B cell (primary cell): ENCODE results near the gene SOX8. TPM values are rescaled to one million over a fixed set of nuclear protein-coding genes. Genes with fewer than 3 reads are reported as not detected.

Experiments
- ATAC-seq: fragments of 200-7000 bp; cut with Tn5 transposase; one replicate; pipeline ENCODE4 v1.10.0; 2021; ENCODE audit warnings: low read depth, mild to moderate bottlenecking, moderate number of reproducible peaks, moderate library complexity
- CTCF ChIA-PET: fragments of 350-600 bp; sonication (Branson Sonifier 250); formaldehyde crosslinking; loops from one replicate; lab custom pipeline; 2021; ENCODE audit warnings: antibody characterized with exemption, inconsistent platforms; lab: Charles Lee
- POLR2A ChIA-PET: fragments of 350-600 bp; sonication (Branson Sonifier 250); formaldehyde crosslinking; loops from one replicate; lab custom pipeline; 2021; ENCODE audit warnings: antibody characterized with exemption; lab: Charles Lee
- DNase-seq: peaks from one replicate; pipeline ENCODE4 v3.0.0; 2013
- H2AFZ ChIP-seq: 2 replicates; pipeline ENCODE4 v1.6.1; 2012; ENCODE audit warnings: mild to moderate bottlenecking, low read depth, low read length; ENCODE audit not compliant: insufficient read depth, poor library complexity, severe bottlenecking
- H3K27ac ChIP-seq, 2 donors: 1 replicate in 1 of 2; 2 replicates in 1 of 2; pipeline ENCODE4 v1.5.1; 2012 to 2013; ENCODE audit warnings: low read length in 2 of 2, mild to moderate bottlenecking in 2 of 2, moderate library complexity in 1 of 2
- H3K27me3 ChIP-seq, 4 experiments: fragments of 200-600 bp in 1 of 4; sonication (generic) in 1 of 4; replicated peaks in 1 of 4; 1 replicate in 2 of 4; 2 replicates in 2 of 4; pipeline versions ENCODE4 v1.6.1 to v1.7.0; 2013 to 2016; ENCODE audit warnings: low read length in 3 of 4, mild to moderate bottlenecking in 2 of 4, mixed read lengths in 1 of 4, moderate library complexity in 1 of 4; ENCODE audit not compliant: insufficient read depth in 4 of 4, control insufficient read depth in 3 of 4; ENCODE audit errors: control extremely low read depth in 1 of 4
- H3K36me3 ChIP-seq, 2 experiments: replicated peaks in 1 of 2; 1 replicate in 1 of 2; 2 replicates in 1 of 2; pipeline versions ENCODE4 v1.6.1 to v1.7.1; 2013; ENCODE audit warnings: low read length in 1 of 2; ENCODE audit not compliant: insufficient read depth in 2 of 2, control insufficient read depth in 1 of 2; ENCODE audit errors: control extremely low read depth in 1 of 2, extremely low read depth in 1 of 2
- H3K4me1 ChIP-seq, 2 donors: fragments of 200-600 bp in 1 of 2; sonication (generic) in 1 of 2; 1 replicate in 1 of 2; 2 replicates in 1 of 2; pipeline versions ENCODE4 v1.5.1 to v1.6.1; 2013 to 2017; ENCODE audit warnings: low read length in 2 of 2; ENCODE audit not compliant: control insufficient read depth in 2 of 2, insufficient read depth in 2 of 2
- H3K4me2 ChIP-seq: replicated peaks from 2 replicates; pipeline ENCODE3; 2012; ENCODE audit warnings: mild to moderate bottlenecking, low read depth, low read length; ENCODE audit not compliant: poor library complexity, severe bottlenecking
- H3K4me3 ChIP-seq, 5 experiments: fragments of 200-600 bp in 1 of 5; sonication (generic) in 1 of 5; 1 replicate in 3 of 5; 2 replicates in 2 of 5; pipeline versions ENCODE4 v1.5.1 to v1.7.0; 2011 to 2016; ENCODE audit warnings: low read length in 4 of 5, mild to moderate bottlenecking in 4 of 5, low read depth in 2 of 5, control low read depth in 1 of 5, moderate library complexity in 1 of 5; ENCODE audit not compliant: insufficient read depth in 1 of 5; ENCODE audit errors: control extremely low read depth in 1 of 5, extremely low read depth in 1 of 5
- H3K79me2 ChIP-seq: fragments of 200-600 bp; sonication (generic); one replicate; pipeline ENCODE4 v1.6.0; 2016; ENCODE audit warnings: low read length; ENCODE audit not compliant: control insufficient read depth, insufficient read depth
- H3K9ac ChIP-seq: fragments of 200-600 bp; sonication (generic); 2 replicates; pipeline ENCODE4 v1.6.1; 2017; ENCODE audit warnings: mild to moderate bottlenecking, low read length, moderate library complexity
- H3K9me3 ChIP-seq, 3 donors: one replicate each; pipeline versions ENCODE4 v1.6.1 to v1.7.1; 2013; ENCODE audit warnings: low read length in 2 of 3; ENCODE audit not compliant: control insufficient read depth in 2 of 3, insufficient read depth in 1 of 3; ENCODE audit errors: control extremely low read depth in 1 of 3
- H4K20me1 ChIP-seq: 2 replicates; pipeline ENCODE4 v1.6.0; 2012; ENCODE audit warnings: mild to moderate bottlenecking, low read length; ENCODE audit not compliant: insufficient read depth, control insufficient read depth, poor library complexity, severe bottlenecking
- H3K27ac Mint-ChIP-seq: one replicate; pipeline ENCODE4 v1.8.0; 2021; ENCODE audit warnings: mixed read lengths
- H3K27me3 Mint-ChIP-seq: one replicate; pipeline ENCODE4 v1.8.0; 2021; ENCODE audit warnings: mixed read lengths
- H3K4me1 Mint-ChIP-seq: one replicate; pipeline ENCODE4 v1.8.0; 2021; ENCODE audit warnings: mixed read lengths
- H3K4me3 Mint-ChIP-seq: one replicate; pipeline ENCODE4 v1.8.0; 2021; ENCODE audit warnings: mixed read lengths
- H3K9me3 Mint-ChIP-seq: one replicate; pipeline ENCODE4 v1.8.0; 2022; ENCODE audit warnings: mixed read lengths; ENCODE audit not compliant: insufficient read depth
- CTCF ChIP-seq: fragments of 200-600 bp; IDR thresholded peaks from one replicate; pipeline ENCODE4 v1.8.0; 2022; ENCODE audit warnings: antibody characterized with exemption, mild to moderate bottlenecking
- EZH2 ChIP-seq: IDR thresholded peaks from 2 replicates; pipeline ENCODE4 v1.6.1; 2012; ENCODE audit warnings: borderline replicate concordance, low read depth, mild to moderate bottlenecking, moderate library complexity, low read length; ENCODE audit not compliant: insufficient read depth, poor library complexity, severe bottlenecking
- WGBS: methylation state at CpG from one replicate; pipeline ENCODE4 v1.1.5; 2013; ENCODE audit warnings: missing lambda C conversion rate; ENCODE audit not compliant: insufficient coverage; 5-methylcytosine and 5-hydroxymethylcytosine counted together
- intact Hi-C: fragments of 100-400 bp; cut with micrococcal nuclease; formaldehyde crosslinking; loops from one replicate; pipeline ENCODE4 v1.10.0; 2022
- polyA plus RNA-seq: library from polyadenylated mRNA; depleted of rRNA; stranded (reverse); fragments of >200 nt; gene quantifications from 2 replicates; pipeline ENCODE4 v1.2.3, GENCODE V29; 2012
- total RNA-seq, 2 donors: library from RNA; stranded (reverse); fragments of 120-200 nt in 1 of 2; gene quantifications; 1 replicate in 1 of 2; 2 replicates in 1 of 2; pipeline versions ENCODE4 v1.2.3 to v1.2.4, GENCODE V29; 2013 to 2022

The SOX8 gene
- total and polyA plus RNA-seq, 2 donors (not counting 1 experiment from before 2014, with no cell fraction given): 0.03 to 1.2 TPM

- H3K4me1 Mint-ChIP-seq: no peaks in the 10 kb centered on the region
- H3K4me3 Mint-ChIP-seq: no peak overlapping the region
Measured at GRCh38 chr16:1013593-1013900, 32.0 kb downstream of the SOX8 start.

GRCh38 chr16:1014221-1014620, 32.7 kb downstream of the SOX8 start:
- DNase-seq (no peak), ATAC-seq (no peak)
- Histone ChIP-seq H4K20me1 (no peaks in the 10 kb centered on the region), H3K4me1 (no peaks in the 10 kb centered on the region), H3K27me3 (no peaks in the 10 kb centered on the region), H3K79me2 (no peaks in the 10 kb centered on the region), H3K4me2 (no peak overlapping the region), H3K4me3 (no peak overlapping the region), H3K9ac (no peak overlapping the region), H3K9me3 (peaks cover 0 to 5% (median 0%) of the 10 kb centered on the region in 3 donors), H3K27ac (no peak overlapping the region), H2AFZ (no peak overlapping the region), H3K36me3 (no peaks in the 10 kb centered on the region)
- TF ChIP-seq EZH2: no peak
- TF ChIP-seq CTCF: no peak
- Mint-ChIP-seq H3K4me1 (no peaks in the 10 kb centered on the region), H3K4me3 (no peak overlapping the region), H3K27me3 (peaks cover 3% of the 10 kb centered on the region), H3K27ac (no peak overlapping the region), H3K9me3 (no peaks in the 10 kb centered on the region)
- 82% methylated on average over 8 of the region's 8 CpGs for whole genome bisulfite sequencing
- CTCF ChIA-PET: no interaction called here
- intact Hi-C loops: no loop called here
- POLR2A ChIA-PET: no interaction called here

More at GRCh38 chr16:1013593-1013900, 32.0 kb downstream of the SOX8 start:
- H3K4me2 ChIP-seq: no peak overlapping the region
- DNase-seq (no peak), ATAC-seq (no peak)
- WGBS: 81% methylated on average over 8 of the region's 8 CpGs
- intact Hi-C loops: no loop called here
- H3K4me3 ChIP-seq: no peak overlapping the region
- H3K9ac ChIP-seq: no peak overlapping the region
- H3K79me2 ChIP-seq: no peaks in the 10 kb centered on the region
- peaks cover 0 to 5% (median 0%) of the 10 kb centered on the region in 3 donors for H3K9me3 ChIP-seq
- peaks cover 0 to 2% (median 0%) of the 10 kb centered on the region in 4 experiments for H3K27me3 ChIP-seq
- Mint-ChIP-seq H3K9me3 (no peaks in the 10 kb centered on the region), H3K27ac (no peak overlapping the region), H3K27me3 (peaks cover 5% of the 10 kb centered on the region)
- POLR2A ChIA-PET: no interaction called here
- H3K27ac ChIP-seq: no peak overlapping the region
- H4K20me1 ChIP-seq: no peaks in the 10 kb centered on the region
- TF ChIP-seq CTCF: no peak
- TF ChIP-seq EZH2: no peak
- no peaks in the 10 kb centered on the region for H3K4me1 ChIP-seq
- H3K36me3 ChIP-seq: no peaks in the 10 kb centered on the region
- CTCF ChIA-PET: no interaction called here
- no peak overlapping the region for H2AFZ ChIP-seq
